HG03280 (cell line): ENCODE measurements around the gene MEI4.

Source experiments
- ATAC-seq: cut with Tn5 transposase; IDR thresholded peaks from one replicate; pipeline ENCODE4 v1.9.1; 2021; ENCODE audit warnings: mild to moderate bottlenecking, moderate library complexity; ENCODE audit not compliant: unreplicated experiment

Gene MEI4

GRCh38 chr6:77930952-77931351 lies 278.1 kb downstream of the MEI4 start:
- ATAC-seq = no peak

GRCh38 chr6:77962070-77962469 lies 309.2 kb downstream of the MEI4 start:
- no peak for ATAC-seq

GRCh38 chr6:77965449-77965848 lies 312.6 kb downstream of the MEI4 start:
- no peak for ATAC-seq

GRCh38 chr6:77972334-77972733 lies 319.5 kb downstream of the MEI4 start:
- ATAC-seq = no peak
